Measurements from ENCODE around the gene MAP1B. TPM values are rescaled to one million over a fixed set of nuclear protein-coding genes. Genes with fewer than 3 reads are reported as not detected.
"Not testable (repeated sequence)": the region's sequence is repeated elsewhere in the genome, so short reads cannot be mapped to it uniquely, and the experiment has no call there.

Gene MAP1B
- polyA plus RNA-seq, 1 experiment = 55.3 TPM

DNA sequence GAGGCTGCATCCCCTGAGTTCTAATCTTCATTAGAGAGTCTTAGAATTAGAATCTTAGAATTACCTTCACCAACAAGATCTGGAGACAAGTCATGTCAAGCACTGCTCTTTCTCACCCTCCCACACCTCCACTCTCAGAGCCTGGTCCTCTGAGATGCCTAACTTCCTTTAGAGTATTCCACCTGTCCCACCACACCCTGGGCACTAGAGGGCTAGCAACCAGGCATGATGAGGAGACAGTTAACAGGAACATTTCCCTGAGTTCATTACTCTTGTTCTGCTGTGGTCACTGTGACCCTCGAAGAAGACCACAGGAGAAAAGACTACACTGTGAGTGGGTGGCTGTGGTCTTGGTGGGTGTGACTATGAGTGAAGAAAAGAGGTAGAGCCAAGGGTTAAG is 25.2 kb upstream of the MAP1B start:
- TF ChIP-seq, protein P1, sequence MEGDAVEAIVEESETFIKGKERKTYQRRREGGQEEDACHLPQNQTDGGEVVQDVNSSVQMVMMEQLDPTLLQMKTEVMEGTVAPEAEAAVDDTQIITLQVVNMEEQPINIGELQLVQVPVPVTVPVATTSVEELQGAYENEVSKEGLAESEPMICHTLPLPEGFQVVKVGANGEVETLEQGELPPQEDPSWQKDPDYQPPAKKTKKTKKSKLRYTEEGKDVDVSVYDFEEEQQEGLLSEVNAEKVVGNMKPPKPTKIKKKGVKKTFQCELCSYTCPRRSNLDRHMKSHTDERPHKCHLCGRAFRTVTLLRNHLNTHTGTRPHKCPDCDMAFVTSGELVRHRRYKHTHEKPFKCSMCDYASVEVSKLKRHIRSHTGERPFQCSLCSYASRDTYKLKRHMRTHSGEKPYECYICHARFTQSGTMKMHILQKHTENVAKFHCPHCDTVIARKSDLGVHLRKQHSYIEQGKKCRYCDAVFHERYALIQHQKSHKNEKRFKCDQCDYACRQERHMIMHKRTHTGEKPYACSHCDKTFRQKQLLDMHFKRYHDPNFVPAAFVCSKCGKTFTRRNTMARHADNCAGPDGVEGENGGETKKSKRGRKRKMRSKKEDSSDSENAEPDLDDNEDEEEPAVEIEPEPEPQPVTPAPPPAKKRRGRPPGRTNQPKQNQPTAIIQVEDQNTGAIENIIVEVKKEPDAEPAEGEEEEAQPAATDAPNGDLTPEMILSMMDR (IDR thresholded peaks at IDR 0.05; ENCODE audit: low read depth, low read length) = no peak
- peaks cover 4% of the 10 kb centered on the region for H3K27me3 ChIP-seq (ENCODE audit: control insufficient read depth, insufficient read depth, low read length)
- ChIA-PET CTCF (no interaction called here), POLR2A (no interaction called here)
- no peaks in the 10 kb centered on the region for H3K9me3 ChIP-seq (ENCODE audit: control insufficient read depth, insufficient read depth, low read length)
- no peak overlapping the region for H3K27ac ChIP-seq (ENCODE audit: low read depth, low read length)
- no peak overlapping the region for H3K4me3 ChIP-seq (ENCODE audit: low read depth, low read length)
- no peak for DNase-seq (ENCODE audit: low read depth, low spot score)

DNA sequence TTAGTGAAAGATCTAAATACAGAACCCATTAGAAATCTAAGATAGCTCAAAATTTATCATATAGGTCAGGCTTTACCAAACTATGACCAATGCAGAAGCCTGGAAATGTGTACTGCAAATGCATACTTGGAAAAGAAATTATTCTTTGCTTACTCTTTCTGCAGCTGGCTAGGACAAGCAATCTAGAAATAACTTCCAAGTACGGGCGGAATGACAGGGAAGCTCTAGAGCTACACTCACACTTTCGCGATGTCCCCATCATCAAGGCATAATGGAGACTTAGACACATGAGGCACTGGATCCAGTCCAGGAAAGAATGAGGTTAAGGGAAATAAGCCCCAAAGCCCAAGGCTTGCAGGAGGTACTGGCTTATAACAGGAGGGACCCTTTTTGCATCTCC is 22.4 kb upstream of the MAP1B start:
- Histone ChIP-seq H3K9me3 (ENCODE audit: control insufficient read depth, insufficient read depth, low read length) (no peaks in the 10 kb centered on the region), H3K27ac (ENCODE audit: low read depth, low read length) (no peak overlapping the region), H3K4me3 (ENCODE audit: low read depth, low read length) (no peak overlapping the region), H3K27me3 (ENCODE audit: control insufficient read depth, insufficient read depth, low read length) (peaks cover 4% of the 10 kb centered on the region)
- TF ChIP-seq, protein P1 (IDR thresholded peaks at IDR 0.05; ENCODE audit: low read depth, low read length) = no peak
- no peak for DNase-seq (ENCODE audit: low read depth, low spot score)
- CTCF ChIA-PET = no interaction called here
- POLR2A ChIA-PET = no interaction called here

GRCh38 chr5:72085319-72085718 is 22.0 kb upstream of the MAP1B start:
- Histone ChIP-seq H3K27me3 (ENCODE audit: control insufficient read depth, insufficient read depth, low read length) (peaks cover 4% of the 10 kb centered on the region), H3K4me3 (ENCODE audit: low read depth, low read length) (no peak overlapping the region), H3K27ac (ENCODE audit: low read depth, low read length) (no peak overlapping the region), H3K9me3 (ENCODE audit: control insufficient read depth, insufficient read depth, low read length) (no peaks in the 10 kb centered on the region)
- DNase-seq (ENCODE audit: low read depth, low spot score) = no peak
- CTCF ChIA-PET = no interaction called here
- POLR2A ChIA-PET = no interaction called here
- TF ChIP-seq, protein P1 (IDR thresholded peaks at IDR 0.05; ENCODE audit: low read depth, low read length) = no peak

DNA sequence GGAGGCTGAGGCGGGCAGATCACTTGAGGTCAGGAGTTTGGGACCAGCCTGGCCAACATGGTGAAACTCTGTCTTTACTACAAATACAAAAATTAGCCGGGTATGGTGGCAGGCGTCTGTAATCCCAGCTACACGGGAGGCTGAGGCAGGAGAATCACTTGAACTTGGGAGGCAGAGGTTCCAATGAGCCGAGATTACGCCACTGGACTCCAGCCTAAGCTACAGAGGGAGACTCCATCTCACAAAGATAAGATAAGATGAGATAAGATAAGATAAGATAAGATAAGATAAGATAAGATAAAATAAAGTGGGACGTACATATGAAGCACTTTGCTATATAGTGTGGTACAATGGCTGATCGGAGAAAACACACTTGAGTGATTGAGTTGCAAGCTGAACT is 17.6 kb upstream of the MAP1B start:
- DNase-seq (ENCODE audit: low read depth, low spot score); CTCF ChIA-PET; H3K27ac ChIP-seq (ENCODE audit: low read depth, low read length); H3K9me3 ChIP-seq (ENCODE audit: control insufficient read depth, insufficient read depth, low read length); POLR2A ChIA-PET; H3K27me3 ChIP-seq (ENCODE audit: control insufficient read depth, insufficient read depth, low read length); H3K4me3 ChIP-seq (ENCODE audit: low read depth, low read length): not testable (repeated sequence)

- no peak overlapping the region for H3K4me3 ChIP-seq (ENCODE audit: low read depth, low read length)
- POLR2A ChIA-PET = no interaction called here
- TF ChIP-seq, protein P1 (IDR thresholded peaks at IDR 0.05; ENCODE audit: low read depth, low read length) = no peak
- DNase-seq (ENCODE audit: low read depth, low spot score) = no peak
- CTCF ChIA-PET = no interaction called here
- no peaks in the 10 kb centered on the region for H3K9me3 ChIP-seq (ENCODE audit: control insufficient read depth, insufficient read depth, low read length)
- no peaks in the 10 kb centered on the region for H3K27me3 ChIP-seq (ENCODE audit: control insufficient read depth, insufficient read depth, low read length)
- H3K27ac ChIP-seq (ENCODE audit: low read depth, low read length) = no peak overlapping the region
Observed at GRCh38 chr5:72092074-72092473, 15.2 kb upstream of the MAP1B start.

- no peaks in the 10 kb centered on the region for H3K9me3 ChIP-seq (ENCODE audit: control insufficient read depth, insufficient read depth, low read length)
- no peak overlapping the region for H3K27ac ChIP-seq (ENCODE audit: low read depth, low read length)
- no peaks in the 10 kb centered on the region for H3K27me3 ChIP-seq (ENCODE audit: control insufficient read depth, insufficient read depth, low read length)
- CTCF ChIA-PET = no interaction called here
- H3K4me3 ChIP-seq (ENCODE audit: low read depth, low read length) = no peak overlapping the region
- POLR2A ChIA-PET = no interaction called here
- no peak for DNase-seq (ENCODE audit: low read depth, low spot score)
- TF ChIP-seq, protein P1 (IDR thresholded peaks at IDR 0.05; ENCODE audit: low read depth, low read length) = no peak
Observed at GRCh38 chr5:72093217-72093616, 14.1 kb upstream of the MAP1B start.

Data from AG04450 (cell line).